ENCODE measurements around the gene FBP1.

GRCh38 chr9:94611638-94612068 lies 27.7 kb downstream of the FBP1 start:
- TF ChIP-seq CTCF (IDR thresholded peaks at IDR 0.05) (no peak), POLR2A (IDR thresholded peaks at IDR 0.05) (no peak)

Measured in Peyer's patch (tissue), 4 donors.